Stimulated activated CD4-positive, alpha-beta T cell treated with anti-CD3 and anti-CD28 coated beads, Interleukin-1b, Interleukin-23, amount 100 ng/mL, for 4 hours (primary cell): ENCODE data around the gene GSTCD.

Experiments used
- DNase-seq, 2 donors: peaks; one replicate each; pipeline ENCODE4 v3.0.0-alpha.2; 2020; ENCODE audit warnings: low read depth in 2 of 2

The GSTCD gene

GRCh38 chr4:105894660-105895582 is 186.3 kb downstream of the GSTCD start, which contains the start of gene NPNT:
TSS of gene NPNT (plus strand) at chr4:105895471. CDS start at chr4:105895653, 182 bp downstream.
- no peak for DNase-seq

DNA sequence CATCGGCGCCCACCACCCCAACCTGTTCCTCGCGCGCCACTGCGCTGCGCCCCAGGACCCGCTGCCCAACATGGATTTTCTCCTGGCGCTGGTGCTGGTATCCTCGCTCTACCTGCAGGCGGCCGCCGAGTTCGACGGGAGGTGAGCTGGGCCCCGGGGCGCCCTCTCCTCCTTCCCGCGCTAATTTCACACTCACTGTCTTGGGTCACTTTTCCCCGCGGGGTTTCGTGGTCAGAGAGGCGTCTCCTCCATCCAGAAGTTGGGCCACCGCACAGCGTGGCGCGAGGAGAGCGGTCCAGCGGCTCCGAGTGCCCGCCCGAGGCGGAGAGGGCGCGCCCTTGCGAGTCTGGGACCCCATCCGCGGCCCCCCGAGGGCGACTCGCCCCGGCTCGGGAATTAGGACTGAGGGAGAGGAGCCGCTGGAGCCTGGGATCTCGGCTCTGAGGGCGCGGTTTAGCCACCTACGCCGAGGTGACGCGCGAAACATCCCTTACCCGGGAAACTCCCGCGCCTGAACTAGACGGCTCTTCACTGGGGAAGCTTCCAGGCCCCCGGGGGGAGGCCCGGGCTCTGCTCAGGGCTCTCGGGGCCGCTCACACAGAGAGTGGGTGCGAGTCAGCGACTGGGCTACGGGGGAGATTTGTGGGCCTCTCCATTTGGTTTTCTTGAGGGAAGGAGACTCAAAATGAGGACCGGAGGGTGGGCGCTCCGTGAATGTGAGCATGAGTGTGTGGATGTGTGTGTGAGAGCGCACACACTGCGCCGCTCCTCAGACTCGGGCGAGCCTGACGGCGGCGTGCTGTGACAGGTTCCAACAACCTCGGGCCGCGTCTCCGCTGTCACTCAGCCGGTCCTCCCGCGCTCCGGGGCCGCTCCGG is 187.2 kb downstream of the GSTCD start:
- no peak for DNase-seq

GRCh38 chr4:105896461-105896942 is 187.9 kb downstream of the GSTCD start:
- DNase-seq, result no peak
